ENCODE measurements around the gene RAI1. TPM values are rescaled to one million over a fixed set of nuclear protein-coding genes. Genes with fewer than 3 reads are reported as not detected.

Gene RAI1
- total and polyA plus RNA-seq, 2 of the 13 experiments (the other 11 are each of a cell fraction or from before 2014, with no cell fraction given): 3.4 to 5.2 TPM

DNA sequence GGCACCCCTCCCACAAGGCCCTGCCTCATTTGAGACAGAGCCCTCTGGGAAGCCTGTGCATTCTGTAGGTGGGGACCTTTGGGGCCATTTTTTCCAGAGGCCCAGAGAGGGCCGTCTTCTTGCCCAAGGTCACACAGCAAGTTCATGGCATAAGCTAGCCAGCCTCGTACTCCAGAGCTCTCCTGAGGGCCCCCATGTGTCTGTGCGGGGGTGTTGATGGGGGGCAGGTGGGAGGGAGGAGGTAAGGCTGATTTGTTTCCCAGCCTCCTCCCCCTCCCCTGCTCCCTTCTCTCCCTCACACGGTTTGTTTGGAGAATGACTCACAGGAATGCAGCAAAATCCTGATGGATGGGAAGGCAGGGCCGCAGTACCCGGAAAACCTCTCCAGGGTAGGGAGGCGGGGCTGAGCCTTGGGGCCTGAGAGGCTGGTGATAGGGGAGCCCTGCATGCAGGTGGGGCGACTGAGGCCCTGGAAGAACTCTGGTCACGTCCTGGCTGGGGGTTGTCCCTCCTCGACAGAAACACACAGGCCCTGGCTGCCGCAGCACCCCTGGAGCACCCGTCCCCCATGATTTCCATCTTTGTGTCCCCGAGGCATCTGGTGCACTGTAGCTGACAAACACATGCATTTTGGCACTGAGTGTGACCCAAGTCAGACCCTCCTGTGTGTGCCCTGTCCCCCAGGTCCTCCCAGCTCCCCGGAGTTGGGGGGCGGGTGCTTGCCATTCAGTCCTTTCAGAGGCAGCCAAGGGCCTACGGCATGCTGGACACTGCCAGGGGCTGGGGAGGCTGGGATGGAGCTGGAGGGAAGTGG, 29.7 kb downstream of the RAI1 start (continued):
- TF ChIP-seq, protein P1, sequence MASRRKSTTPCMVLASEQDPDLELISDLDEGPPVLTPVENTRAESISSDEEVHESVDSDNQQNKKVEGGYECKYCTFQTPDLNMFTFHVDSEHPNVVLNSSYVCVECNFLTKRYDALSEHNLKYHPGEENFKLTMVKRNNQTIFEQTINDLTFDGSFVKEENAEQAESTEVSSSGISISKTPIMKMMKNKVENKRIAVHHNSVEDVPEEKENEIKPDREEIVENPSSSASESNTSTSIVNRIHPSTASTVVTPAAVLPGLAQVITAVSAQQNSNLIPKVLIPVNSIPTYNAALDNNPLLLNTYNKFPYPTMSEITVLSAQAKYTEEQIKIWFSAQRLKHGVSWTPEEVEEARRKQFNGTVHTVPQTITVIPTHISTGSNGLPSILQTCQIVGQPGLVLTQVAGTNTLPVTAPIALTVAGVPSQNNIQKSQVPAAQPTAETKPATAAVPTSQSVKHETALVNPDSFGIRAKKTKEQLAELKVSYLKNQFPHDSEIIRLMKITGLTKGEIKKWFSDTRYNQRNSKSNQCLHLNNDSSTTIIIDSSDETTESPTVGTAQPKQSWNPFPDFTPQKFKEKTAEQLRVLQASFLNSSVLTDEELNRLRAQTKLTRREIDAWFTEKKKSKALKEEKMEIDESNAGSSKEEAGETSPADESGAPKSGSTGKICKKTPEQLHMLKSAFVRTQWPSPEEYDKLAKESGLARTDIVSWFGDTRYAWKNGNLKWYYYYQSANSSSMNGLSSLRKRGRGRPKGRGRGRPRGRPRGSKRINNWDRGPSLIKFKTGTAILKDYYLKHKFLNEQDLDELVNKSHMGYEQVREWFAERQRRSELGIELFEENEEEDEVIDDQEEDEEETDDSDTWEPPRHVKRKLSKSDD (CRISPR knock-in tag; IDR thresholded peaks at IDR 0.05; ENCODE audit: low read depth): no peak
- TF ChIP-seq ZNF773 (CRISPR knock-in tag; IDR thresholded peaks at IDR 0.05; ENCODE audit: borderline replicate concordance): no peak
- TF ChIP-seq ZBTB7A (CRISPR knock-in tag; IDR thresholded peaks at IDR 0.05): no peak
- TF ChIP-seq ZNF607 (CRISPR knock-in tag; IDR thresholded peaks at IDR 0.05; ENCODE audit: borderline replicate concordance): no peak
- TF ChIP-seq, protein P2, sequence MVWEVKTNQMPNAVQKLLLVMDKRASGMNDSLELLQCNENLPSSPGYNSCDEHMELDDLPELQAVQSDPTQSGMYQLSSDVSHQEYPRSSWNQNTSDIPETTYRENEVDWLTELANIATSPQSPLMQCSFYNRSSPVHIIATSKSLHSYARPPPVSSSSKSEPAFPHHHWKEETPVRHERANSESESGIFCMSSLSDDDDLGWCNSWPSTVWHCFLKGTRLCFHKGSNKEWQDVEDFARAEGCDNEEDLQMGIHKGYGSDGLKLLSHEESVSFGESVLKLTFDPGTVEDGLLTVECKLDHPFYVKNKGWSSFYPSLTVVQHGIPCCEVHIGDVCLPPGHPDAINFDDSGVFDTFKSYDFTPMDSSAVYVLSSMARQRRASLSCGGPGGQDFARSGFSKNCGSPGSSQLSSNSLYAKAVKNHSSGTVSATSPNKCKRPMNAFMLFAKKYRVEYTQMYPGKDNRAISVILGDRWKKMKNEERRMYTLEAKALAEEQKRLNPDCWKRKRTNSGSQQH (CRISPR knock-in tag; IDR thresholded peaks at IDR 0.05; ENCODE audit: low read depth): peak; percentile 74; the same call in 1 of the 2 replicates
- TF ChIP-seq ZNF616 (CRISPR knock-in tag; IDR thresholded peaks at IDR 0.05; ENCODE audit: low read depth): 0 out of 2 replicates have a peak, but pooled peaks have one; percentile 22
- peak; percentile 10; the same call in 1 of the 2 replicates for TF ChIP-seq ATF7 (IDR thresholded peaks at IDR 0.05)
- peak; percentile 96 for TF ChIP-seq ATF7 (CRISPR knock-in tag; IDR thresholded peaks at IDR 0.05)
- no peak for TF ChIP-seq ZNF644 (CRISPR knock-in tag; IDR thresholded peaks at IDR 0.05; ENCODE audit: low read depth)
- TF ChIP-seq BCLAF1 (IDR thresholded peaks at IDR 0.05): no peak
- TF ChIP-seq, protein P3, sequence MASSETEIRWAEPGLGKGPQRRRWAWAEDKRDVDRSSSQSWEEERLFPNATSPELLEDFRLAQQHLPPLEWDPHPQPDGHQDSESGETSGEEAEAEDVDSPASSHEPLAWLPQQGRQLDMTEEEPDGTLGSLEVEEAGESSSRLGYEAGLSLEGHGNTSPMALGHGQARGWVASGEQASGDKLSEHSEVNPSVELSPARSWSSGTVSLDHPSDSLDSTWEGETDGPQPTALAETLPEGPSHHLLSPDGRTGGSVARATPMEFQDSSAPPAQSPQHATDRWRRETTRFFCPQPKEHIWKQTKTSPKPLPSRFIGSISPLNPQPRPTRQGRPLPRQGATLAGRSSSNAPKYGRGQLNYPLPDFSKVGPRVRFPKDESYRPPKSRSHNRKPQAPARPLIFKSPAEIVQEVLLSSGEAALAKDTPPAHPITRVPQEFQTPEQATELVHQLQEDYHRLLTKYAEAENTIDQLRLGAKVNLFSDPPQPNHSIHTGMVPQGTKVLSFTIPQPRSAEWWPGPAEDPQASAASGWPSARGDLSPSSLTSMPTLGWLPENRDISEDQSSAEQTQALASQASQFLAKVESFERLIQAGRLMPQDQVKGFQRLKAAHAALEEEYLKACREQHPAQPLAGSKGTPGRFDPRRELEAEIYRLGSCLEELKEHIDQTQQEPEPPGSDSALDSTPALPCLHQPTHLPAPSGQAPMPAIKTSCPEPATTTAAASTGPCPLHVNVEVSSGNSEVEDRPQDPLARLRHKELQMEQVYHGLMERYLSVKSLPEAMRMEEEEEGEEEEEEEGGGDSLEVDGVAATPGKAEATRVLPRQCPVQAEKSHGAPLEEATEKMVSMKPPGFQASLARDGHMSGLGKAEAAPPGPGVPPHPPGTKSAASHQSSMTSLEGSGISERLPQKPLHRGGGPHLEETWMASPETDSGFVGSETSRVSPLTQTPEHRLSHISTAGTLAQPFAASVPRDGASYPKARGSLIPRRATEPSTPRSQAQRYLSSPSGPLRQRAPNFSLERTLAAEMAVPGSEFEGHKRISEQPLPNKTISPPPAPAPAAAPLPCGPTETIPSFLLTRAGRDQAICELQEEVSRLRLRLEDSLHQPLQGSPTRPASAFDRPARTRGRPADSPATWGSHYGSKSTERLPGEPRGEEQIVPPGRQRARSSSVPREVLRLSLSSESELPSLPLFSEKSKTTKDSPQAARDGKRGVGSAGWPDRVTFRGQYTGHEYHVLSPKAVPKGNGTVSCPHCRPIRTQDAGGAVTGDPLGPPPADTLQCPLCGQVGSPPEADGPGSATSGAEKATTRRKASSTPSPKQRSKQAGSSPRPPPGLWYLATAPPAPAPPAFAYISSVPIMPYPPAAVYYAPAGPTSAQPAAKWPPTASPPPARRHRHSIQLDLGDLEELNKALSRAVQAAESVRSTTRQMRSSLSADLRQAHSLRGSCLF (CRISPR knock-in tag; IDR thresholded peaks at IDR 0.05; ENCODE audit: borderline replicate concordance): no peak
- no peak for TF ChIP-seq ZNF260 (CRISPR knock-in tag; IDR thresholded peaks at IDR 0.05; ENCODE audit: borderline replicate concordance, low read depth)
- no peak for TF ChIP-seq ARNT (IDR thresholded peaks at IDR 0.05)
- TF ChIP-seq MXI1 (IDR thresholded peaks at IDR 0.05; ENCODE audit: borderline replicate concordance, low read depth, low read length): peak; percentile 43; the same call in 1 of the 3 replicates
- no peak for TF ChIP-seq NCOA5 (CRISPR knock-in tag; IDR thresholded peaks at IDR 0.05)

Measured in HepG2 (cell line).